ENCODE data around the gene EXD3. TPM values are rescaled to one million over a fixed set of nuclear protein-coding genes. Genes with fewer than 3 reads are reported as not detected.

EXD3 gene
- total and polyA plus RNA-seq, 9 of the 15 experiments (the other 6 are each of a cell fraction or from before 2014, with no cell fraction given): 0.29 to 12.5 (median 3.9) TPM

GRCh38 chr9:137406085-137406760, 16.7 kb downstream of the EXD3 start:
- no TSS peak for BruUV-seq (replicated peaks)
- Histone ChIP-seq H3K27ac (ENCODE audit: extremely low read depth, low read depth, low read length) (no peak overlapping the region), H3K4me1 (replicated peaks in 1 of 2; ENCODE audit: control insufficient read depth in 2 of 2, insufficient read depth in 2 of 2, low read length in 2 of 2) (peaks cover 7 to 63% of the 10 kb centered on the region in 2 experiments), H4K20me1 (replicated peaks; ENCODE audit: control insufficient read depth, insufficient read depth, low read length) (no peaks in the 10 kb centered on the region), H3K4me2 (ENCODE audit: insufficient read depth, low read length) (no peak overlapping the region), H2AFZ (ENCODE audit: low read depth, low read length) (no peak overlapping the region), H3K27me3 (ENCODE audit: control insufficient read depth in 2 of 2, insufficient read depth in 2 of 2, low read length in 2 of 2) (no peaks in the 10 kb centered on the region), H3K9me1 (ENCODE audit: control insufficient read depth, insufficient read depth, low read length) (no peaks in the 10 kb centered on the region), H3K4me3 (no peak overlapping the region), H3K36me3 (ENCODE audit: control insufficient read depth, insufficient read depth, low read length) (no peaks in the 10 kb centered on the region), H3K9ac (ENCODE audit: insufficient read depth in 1 of 2, low read depth in 2 of 2, low read length in 2 of 2) (peak overlapping the region in 1 of 2 experiments; percentile 63; a peak in 2 of 4 replicates), H3K79me2 (ENCODE audit: control insufficient read depth, insufficient read depth, low read length) (peaks cover 15% of the 10 kb centered on the region; the same call in 2 of the 3 replicates), H3K9me3 (replicated peaks; ENCODE audit: control insufficient read depth, insufficient read depth, low read depth, low read length) (0 out of 2 replicates have a peak, but pooled peaks cover 7% of the 10 kb centered on the region)
- WGBS (ENCODE audit: insufficient coverage, low coverage, missing lambda C conversion rate): 73% methylated on average over 17 of the region's 20 CpGs
- TF ChIP-seq TRIM24 (IDR thresholded peaks at IDR 0.05) (no peak), DPF2 (IDR thresholded peaks at IDR 0.05) (peak; percentile 37; the same call in 1 of the 2 replicates), ZNF75A (CRISPR knock-in tag; IDR thresholded peaks at IDR 0.05) (no peak), MLLT1 (IDR thresholded peaks at IDR 0.05) (peak in 1 of 2 experiments; percentile 37; a peak in 1 of 4 replicates), ZBTB11 (CRISPR knock-in tag; IDR thresholded peaks at IDR 0.05) (no peak), BCOR (IDR thresholded peaks at IDR 0.05) (0 out of 2 replicates have a peak, but pooled peaks have one; percentile 24), CBX3 (IDR thresholded peaks at IDR 0.05; ENCODE audit: borderline replicate concordance in 1 of 2, low read length in 2 of 2) (no peak), ZZZ3 (IDR thresholded peaks at IDR 0.05) (no peak), SRSF1 (IDR thresholded peaks at IDR 0.05; ENCODE audit: low read depth, low read length) (no peak), ZNF512 (tag; IDR thresholded peaks at IDR 0.05) (peak; percentile 91), SMAD4 (CRISPR knock-in tag; conservative IDR thresholded peaks at IDR 0.05) (no peak)
- FAIRE-seq (no peak), ATAC-seq (no peak), DNase-seq (ENCODE audit: extremely low read depth in 1 of 4, low spot score in 3 of 4) (no peak)
- POLR2A ChIA-PET: no interaction called here
- CTCF ChIA-PET (ENCODE audit: low intra/inter-chr PET ratio): no interaction called here
- intact Hi-C loops (cut with micrococcal nuclease) (no loop called here), in situ Hi-C loops (cut with MboI) (no loop called here)
